Skin epidermis (tissue), 12 donors: ENCODE results near the gene P2RY14.

Experiments used
- H3K27ac ChIP-seq, 21 experiments: fragments of 200-600 bp; sonication (generic) in 11 of 21; one replicate each; pipeline ENCODE4 v1.5.0; 2020; ENCODE audit warnings: mild to moderate bottlenecking in 3 of 21, inconsistent platforms in 2 of 21, moderate library complexity in 2 of 21
- H3K4me3 ChIP-seq, 7 experiments: fragments of 200-600 bp; sonication (generic) in 2 of 7; one replicate each; pipeline ENCODE4 v1.5.0; 2020; ENCODE audit warnings: inconsistent platforms in 2 of 7, mild to moderate bottlenecking in 2 of 7, moderate library complexity in 1 of 7

P2RY14 gene

GRCh38 chr3:151168269-151169094, 109.9 kb downstream of the P2RY14 start:
- Histone ChIP-seq H3K4me3 (no peak overlapping the region), H3K27ac (peak overlapping the region in 2 of 21 experiments; percentile 21 to 32)

- Histone ChIP-seq H3K27ac (no peak overlapping the region), H3K4me3 (no peak overlapping the region)
These were observed 112.2 kb downstream of the P2RY14 start for GRCh38 chr3:151166161-151166560.

GRCh38 chr3:151165226-151165625, 113.1 kb downstream of the P2RY14 start:
- no peak overlapping the region for H3K27ac ChIP-seq
- no peak overlapping the region for H3K4me3 ChIP-seq
